Liver (tissue), 9 donors: ENCODE measurements around the gene CPLX4. TPM values are rescaled to one million over a fixed set of nuclear protein-coding genes. Genes with fewer than 3 reads are reported as not detected.

Source experiments
- DNase-seq: peaks from one replicate; pipeline ENCODE4 v3.0.0-alpha.2; 2017; ENCODE audit warnings: low spot score
- H3K27ac ChIP-seq, 2 donors: one replicate each; pipeline ENCODE4 v1.7.0; 2013; ENCODE audit warnings: inconsistent platforms in 2 of 2, low read length in 2 of 2, control low read depth in 1 of 2, low read depth in 1 of 2, mild to moderate bottlenecking in 1 of 2
- H3K27me3 ChIP-seq, 4 donors: one replicate each; pipeline versions ENCODE4 v1.6.1 to v1.7.0; 2013; ENCODE audit warnings: low read length in 3 of 4, inconsistent platforms in 1 of 4, mild to moderate bottlenecking in 1 of 4, moderate library complexity in 1 of 4; ENCODE audit not compliant: control insufficient read depth in 4 of 4, insufficient read depth in 4 of 4
- H3K36me3 ChIP-seq, 4 donors: one replicate each; pipeline versions ENCODE4 v1.6.1 to v1.7.0; 2013; ENCODE audit warnings: low read length in 3 of 4, mild to moderate bottlenecking in 3 of 4, low read depth in 1 of 4, moderate library complexity in 1 of 4; ENCODE audit not compliant: control insufficient read depth in 4 of 4, insufficient read depth in 3 of 4
- H3K4me1 ChIP-seq, 4 donors: one replicate each; pipeline versions ENCODE4 v1.6.1 to v1.7.0; 2013; ENCODE audit warnings: low read length in 3 of 4, mild to moderate bottlenecking in 3 of 4, moderate library complexity in 1 of 4; ENCODE audit not compliant: control insufficient read depth in 4 of 4, insufficient read depth in 4 of 4
- H3K4me3 ChIP-seq, 3 donors: one replicate each; pipeline versions ENCODE4 v1.6.1 to v1.7.0; 2013; ENCODE audit warnings: low read length in 3 of 3, control low read depth in 1 of 3, low read depth in 1 of 3, mild to moderate bottlenecking in 1 of 3
- H3K9ac ChIP-seq, 2 donors: one replicate each; pipeline ENCODE4 v1.7.0; 2013; ENCODE audit warnings: low read length in 2 of 2, mild to moderate bottlenecking in 2 of 2, moderate library complexity in 2 of 2, control low read depth in 1 of 2, low read depth in 1 of 2
- H3K9me3 ChIP-seq, 4 donors: one replicate each; pipeline versions ENCODE4 v1.6.1 to v1.7.0; 2013; ENCODE audit warnings: low read length in 3 of 4; ENCODE audit not compliant: control insufficient read depth in 4 of 4
- EGR1 ChIP-seq, 2 donors: IDR thresholded peaks; 2 replicates each; pipeline ENCODE4 v1.6.1; 2016 to 2018; ENCODE audit warnings: antibody characterized with exemption in 2 of 2, low read depth in 2 of 2
- FOXA1 ChIP-seq: IDR thresholded peaks from 2 replicates; pipeline ENCODE4 v1.6.1; 2016; ENCODE audit warnings: antibody characterized with exemption
- FOXA2 ChIP-seq: IDR thresholded peaks from 2 replicates; pipeline ENCODE4 v1.6.1; 2016; ENCODE audit warnings: antibody characterized with exemption
- GABPA ChIP-seq, 2 donors: IDR thresholded peaks in 1 of 2; conservative IDR thresholded peaks in 1 of 2; 2 replicates each; pipeline ENCODE4 v1.6.1; 2016; ENCODE audit warnings: antibody characterized with exemption in 2 of 2, mild to moderate bottlenecking in 1 of 2, moderate library complexity in 1 of 2
- HNF4A ChIP-seq, 2 donors: conservative IDR thresholded peaks; 2 replicates each; pipeline ENCODE4 v1.6.1; 2016; ENCODE audit warnings: antibody characterized with exemption in 2 of 2, mild to moderate bottlenecking in 2 of 2
- HNF4G ChIP-seq: IDR thresholded peaks from 2 replicates; pipeline ENCODE4 v1.6.1; 2016; ENCODE audit warnings: antibody characterized with exemption
- JUND ChIP-seq, 2 donors: IDR thresholded peaks; 2 replicates each; pipeline ENCODE4 v1.6.1; 2016; ENCODE audit warnings: antibody characterized with exemption in 2 of 2
- NR2F2 ChIP-seq: IDR thresholded peaks from 2 replicates; pipeline ENCODE4 v1.6.1; 2016; ENCODE audit warnings: antibody characterized with exemption
- RAD21 ChIP-seq, 2 donors: IDR thresholded peaks; 2 replicates each; pipeline ENCODE4 v1.6.1; 2016; ENCODE audit warnings: antibody characterized with exemption in 2 of 2, mild to moderate bottlenecking in 2 of 2
- RXRA ChIP-seq, 2 donors: IDR thresholded peaks; 2 replicates each; pipeline ENCODE4 v1.6.1; 2017 to 2018; ENCODE audit warnings: antibody characterized with exemption in 2 of 2, mild to moderate bottlenecking in 1 of 2
- SP1 ChIP-seq: IDR thresholded peaks from 2 replicates; pipeline ENCODE4 v1.6.1; 2018; ENCODE audit warnings: antibody characterized with exemption, mild to moderate bottlenecking
- YY1 ChIP-seq: IDR thresholded peaks from 2 replicates; pipeline ENCODE4 v1.6.1; 2016; ENCODE audit warnings: antibody characterized with exemption, mild to moderate bottlenecking
- WGBS: extraction: QIAGEN DNeasy Blood & Tissue Kit; methylation state at CpG from one replicate; pipeline ENCODE4 v1.1.7; 2013; 5-methylcytosine and 5-hydroxymethylcytosine counted together
- polyA plus RNA-seq, 2 donors: library from polyadenylated mRNA; stranded (reverse) in 1 of 2; unstranded in 1 of 2; fragments of 200-250 nt in 1 of 2; fragments of >200 nt in 1 of 2; fragmentation: Nextera tagmentation in 1 of 2; extraction: Ambion mirVana in 1 of 2; gene quantifications; one replicate each; pipeline versions ENCODE4 v1.2.1 to v1.2.3, GENCODE V29; 2013 to 2015
- total RNA-seq, 2 donors: library from RNA; depleted of rRNA; stranded (reverse); fragments of >200 nt; gene quantifications; one replicate each; pipeline ENCODE4 v1.2.3, GENCODE V29; 2014
- TF ChIP-seq, protein P1 (sequence below): fragments of 150-350 bp; IDR thresholded peaks from 2 replicates; pipeline ENCODE4 v1.5.1; 2017; ENCODE audit warnings: improper control_type of control experiment, low read depth, low read length; ENCODE audit not compliant: missing input control
- TF ChIP-seq, protein P2 (sequence below): IDR thresholded peaks from 2 replicates; pipeline ENCODE4 v1.6.1; 2016; ENCODE audit warnings: antibody characterized with exemption
- TF ChIP-seq, protein P3 (sequence below): IDR thresholded peaks from 2 replicates; pipeline ENCODE4 v1.6.1; 2016; ENCODE audit warnings: antibody characterized with exemption
- TF ChIP-seq, protein P4 (sequence below): IDR thresholded peaks from 2 replicates; pipeline ENCODE4 v1.6.1; 2016; ENCODE audit warnings: antibody characterized with exemption, mild to moderate bottlenecking
- donor health status: healthy.
- donor health status: healthy.
- donor health status: healthy.
- donor health status: healthy.
- donor health status: healthy.

Gene CPLX4
- total and polyA plus RNA-seq, 4 donors: not detected

DNA sequence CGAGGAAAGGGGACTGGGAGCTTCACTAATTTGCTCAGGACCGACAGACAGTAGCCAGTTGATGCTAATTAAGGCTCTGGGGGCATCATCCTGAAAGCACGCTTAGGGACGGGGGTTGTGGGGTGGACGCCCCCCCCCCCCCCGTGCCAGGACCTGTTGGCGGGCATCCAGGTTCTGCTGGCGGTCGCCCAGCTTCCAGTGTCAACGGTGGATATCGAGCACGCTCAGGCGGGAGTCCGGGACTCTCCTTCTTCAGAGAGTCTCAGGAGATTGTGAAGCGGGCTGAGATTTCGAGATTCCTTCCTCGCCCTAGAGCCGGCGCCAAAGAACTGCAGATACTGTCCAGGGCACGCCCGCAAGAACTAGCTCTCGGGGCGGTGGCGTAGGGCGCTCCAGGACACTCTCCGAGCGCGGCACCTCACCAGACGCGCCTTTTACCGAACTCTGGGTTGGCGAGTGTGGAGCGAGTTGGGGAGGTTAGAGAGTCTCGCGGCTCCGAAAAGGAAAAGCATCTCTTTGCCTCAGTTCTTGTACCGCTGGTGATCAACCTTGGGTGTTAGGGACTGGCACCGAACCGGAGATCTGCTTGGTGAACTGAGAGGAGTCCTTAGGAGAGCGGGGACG, 50.8 kb downstream of the CPLX4 start:
- 4% methylated on average over 41 of the region's 41 CpGs for WGBS
- TF ChIP-seq SP1: no peak
- TF ChIP-seq HNF4G: no peak
- TF ChIP-seq EGR1 (IDR thresholded peaks at IDR 0.05; ENCODE audit: low read depth in 2 of 2): no peak
- TF ChIP-seq RXRA (IDR thresholded peaks at IDR 0.05): no peak
- TF ChIP-seq YY1: no peak
- TF ChIP-seq, protein P1, sequence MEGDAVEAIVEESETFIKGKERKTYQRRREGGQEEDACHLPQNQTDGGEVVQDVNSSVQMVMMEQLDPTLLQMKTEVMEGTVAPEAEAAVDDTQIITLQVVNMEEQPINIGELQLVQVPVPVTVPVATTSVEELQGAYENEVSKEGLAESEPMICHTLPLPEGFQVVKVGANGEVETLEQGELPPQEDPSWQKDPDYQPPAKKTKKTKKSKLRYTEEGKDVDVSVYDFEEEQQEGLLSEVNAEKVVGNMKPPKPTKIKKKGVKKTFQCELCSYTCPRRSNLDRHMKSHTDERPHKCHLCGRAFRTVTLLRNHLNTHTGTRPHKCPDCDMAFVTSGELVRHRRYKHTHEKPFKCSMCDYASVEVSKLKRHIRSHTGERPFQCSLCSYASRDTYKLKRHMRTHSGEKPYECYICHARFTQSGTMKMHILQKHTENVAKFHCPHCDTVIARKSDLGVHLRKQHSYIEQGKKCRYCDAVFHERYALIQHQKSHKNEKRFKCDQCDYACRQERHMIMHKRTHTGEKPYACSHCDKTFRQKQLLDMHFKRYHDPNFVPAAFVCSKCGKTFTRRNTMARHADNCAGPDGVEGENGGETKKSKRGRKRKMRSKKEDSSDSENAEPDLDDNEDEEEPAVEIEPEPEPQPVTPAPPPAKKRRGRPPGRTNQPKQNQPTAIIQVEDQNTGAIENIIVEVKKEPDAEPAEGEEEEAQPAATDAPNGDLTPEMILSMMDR: no peak
- TF ChIP-seq GABPA (IDR thresholded peaks at IDR 0.05 in 1 of 2, conservative IDR thresholded peaks at IDR 0.05 in 1 of 2): no peak
- no peak for TF ChIP-seq FOXA2
- TF ChIP-seq, protein P2, sequence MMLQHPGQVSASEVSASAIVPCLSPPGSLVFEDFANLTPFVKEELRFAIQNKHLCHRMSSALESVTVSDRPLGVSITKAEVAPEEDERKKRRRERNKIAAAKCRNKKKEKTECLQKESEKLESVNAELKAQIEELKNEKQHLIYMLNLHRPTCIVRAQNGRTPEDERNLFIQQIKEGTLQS: no peak
- TF ChIP-seq HNF4A (conservative IDR thresholded peaks at IDR 0.05): no peak
- TF ChIP-seq, protein P3, sequence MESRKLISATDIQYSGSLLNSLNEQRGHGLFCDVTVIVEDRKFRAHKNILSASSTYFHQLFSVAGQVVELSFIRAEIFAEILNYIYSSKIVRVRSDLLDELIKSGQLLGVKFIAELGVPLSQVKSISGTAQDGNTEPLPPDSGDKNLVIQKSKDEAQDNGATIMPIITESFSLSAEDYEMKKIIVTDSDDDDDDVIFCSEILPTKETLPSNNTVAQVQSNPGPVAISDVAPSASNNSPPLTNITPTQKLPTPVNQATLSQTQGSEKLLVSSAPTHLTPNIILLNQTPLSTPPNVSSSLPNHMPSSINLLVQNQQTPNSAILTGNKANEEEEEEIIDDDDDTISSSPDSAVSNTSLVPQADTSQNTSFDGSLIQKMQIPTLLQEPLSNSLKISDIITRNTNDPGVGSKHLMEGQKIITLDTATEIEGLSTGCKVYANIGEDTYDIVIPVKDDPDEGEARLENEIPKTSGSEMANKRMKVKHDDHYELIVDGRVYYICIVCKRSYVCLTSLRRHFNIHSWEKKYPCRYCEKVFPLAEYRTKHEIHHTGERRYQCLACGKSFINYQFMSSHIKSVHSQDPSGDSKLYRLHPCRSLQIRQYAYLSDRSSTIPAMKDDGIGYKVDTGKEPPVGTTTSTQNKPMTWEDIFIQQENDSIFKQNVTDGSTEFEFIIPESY: no peak
- TF ChIP-seq NR2F2: no peak
- TF ChIP-seq JUND (IDR thresholded peaks at IDR 0.05): no peak
- no peak for TF ChIP-seq RAD21 (IDR thresholded peaks at IDR 0.05)
- no peak for TF ChIP-seq FOXA1
- TF ChIP-seq, protein P4, sequence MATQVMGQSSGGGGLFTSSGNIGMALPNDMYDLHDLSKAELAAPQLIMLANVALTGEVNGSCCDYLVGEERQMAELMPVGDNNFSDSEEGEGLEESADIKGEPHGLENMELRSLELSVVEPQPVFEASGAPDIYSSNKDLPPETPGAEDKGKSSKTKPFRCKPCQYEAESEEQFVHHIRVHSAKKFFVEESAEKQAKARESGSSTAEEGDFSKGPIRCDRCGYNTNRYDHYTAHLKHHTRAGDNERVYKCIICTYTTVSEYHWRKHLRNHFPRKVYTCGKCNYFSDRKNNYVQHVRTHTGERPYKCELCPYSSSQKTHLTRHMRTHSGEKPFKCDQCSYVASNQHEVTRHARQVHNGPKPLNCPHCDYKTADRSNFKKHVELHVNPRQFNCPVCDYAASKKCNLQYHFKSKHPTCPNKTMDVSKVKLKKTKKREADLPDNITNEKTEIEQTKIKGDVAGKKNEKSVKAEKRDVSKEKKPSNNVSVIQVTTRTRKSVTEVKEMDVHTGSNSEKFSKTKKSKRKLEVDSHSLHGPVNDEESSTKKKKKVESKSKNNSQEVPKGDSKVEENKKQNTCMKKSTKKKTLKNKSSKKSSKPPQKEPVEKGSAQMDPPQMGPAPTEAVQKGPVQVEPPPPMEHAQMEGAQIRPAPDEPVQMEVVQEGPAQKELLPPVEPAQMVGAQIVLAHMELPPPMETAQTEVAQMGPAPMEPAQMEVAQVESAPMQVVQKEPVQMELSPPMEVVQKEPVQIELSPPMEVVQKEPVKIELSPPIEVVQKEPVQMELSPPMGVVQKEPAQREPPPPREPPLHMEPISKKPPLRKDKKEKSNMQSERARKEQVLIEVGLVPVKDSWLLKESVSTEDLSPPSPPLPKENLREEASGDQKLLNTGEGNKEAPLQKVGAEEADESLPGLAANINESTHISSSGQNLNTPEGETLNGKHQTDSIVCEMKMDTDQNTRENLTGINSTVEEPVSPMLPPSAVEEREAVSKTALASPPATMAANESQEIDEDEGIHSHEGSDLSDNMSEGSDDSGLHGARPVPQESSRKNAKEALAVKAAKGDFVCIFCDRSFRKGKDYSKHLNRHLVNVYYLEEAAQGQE: no peak
- no peak overlapping the region for H3K4me3 ChIP-seq
- no peak for DNase-seq
- H3K27ac ChIP-seq: no peak overlapping the region
- peaks cover 4 to 27% (median 9%) of the 10 kb centered on the region in 4 donors for H3K4me1 ChIP-seq
- no peaks in the 10 kb centered on the region for H3K9me3 ChIP-seq
- no peak overlapping the region for H3K9ac ChIP-seq
- H3K27me3 ChIP-seq: peaks cover 5 to 25% (median 17%) of the 10 kb centered on the region in 4 donors
- no peaks in the 10 kb centered on the region for H3K36me3 ChIP-seq
